ENCODE measurements around the gene SLC25A24. TPM values are rescaled to one million over a fixed set of nuclear protein-coding genes. Genes with fewer than 3 reads are reported as not detected.

Gene SLC25A24
- total RNA-seq, 1 donor from 2014 or later = 72.2 TPM

DNA sequence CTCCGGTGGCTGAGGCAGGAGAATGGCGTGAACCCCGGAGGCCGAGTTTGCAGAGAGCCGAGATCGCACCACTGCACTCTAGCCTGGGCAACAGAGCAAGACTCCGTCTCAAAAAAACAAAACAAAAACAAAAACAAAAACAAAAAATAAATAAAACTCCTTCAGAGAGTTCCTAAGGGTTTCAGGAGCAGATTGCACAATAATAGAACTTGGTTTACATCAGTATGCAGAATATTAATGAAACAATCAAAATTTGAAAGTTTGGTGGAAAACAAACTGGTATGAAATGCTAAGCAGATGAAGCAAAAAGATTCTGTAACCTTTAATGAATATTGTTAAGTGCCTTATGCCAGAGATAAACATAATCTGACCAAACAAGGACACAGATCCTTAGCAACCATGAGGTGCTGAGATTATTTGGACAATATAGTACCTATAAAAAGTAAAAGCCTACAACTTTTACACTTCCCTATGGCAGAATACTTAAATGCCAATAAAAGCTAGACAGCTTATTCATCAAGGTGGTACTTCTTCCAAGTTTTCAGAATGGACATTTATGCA lies 41.2 kb downstream of the SLC25A24 start:
- H3K4me1 ChIP-seq = no peaks in the 10 kb centered on the region
- Mint-ChIP-seq H3K36me3 (peaks cover 28% of the 10 kb centered on the region), H3K27me3 (ENCODE audit: insufficient read depth, low read depth) (no peaks in the 10 kb centered on the region), H3K27ac (no peak overlapping the region), H3K4me3 (no peak overlapping the region), H3K9me3 (peaks cover 4% of the 10 kb centered on the region), H3K4me1 (no peaks in the 10 kb centered on the region)
- DNase-seq (ENCODE audit: low spot score) = no peak
- H3K79me2 ChIP-seq (ENCODE audit: low read depth) = no peaks in the 10 kb centered on the region
- no peaks in the 10 kb centered on the region for H4K20me1 ChIP-seq (ENCODE audit: low read depth)
- peaks cover 20% of the 10 kb centered on the region for H3K36me3 ChIP-seq
- no peaks in the 10 kb centered on the region for H3K27me3 ChIP-seq
- no peak overlapping the region for H3K27ac ChIP-seq
- H3K9me3 ChIP-seq (ENCODE audit: low read depth) = no peaks in the 10 kb centered on the region
- H3K4me2 ChIP-seq = no peak overlapping the region
- no peaks in the 10 kb centered on the region for H3F3A ChIP-seq (ENCODE audit: low read depth)
- H3K9ac ChIP-seq = no peak overlapping the region
- TF ChIP-seq EZH2 (IDR thresholded peaks at IDR 0.05) = no peak
- no peak for TF ChIP-seq CTCF (IDR thresholded peaks at IDR 0.05)
- TF ChIP-seq EZH2phosphoT487 (IDR thresholded peaks at IDR 0.05) = no peak
- no peak overlapping the region for H3K4me3 ChIP-seq
- H2AFZ ChIP-seq (replicated peaks) = no peak overlapping the region

DNA sequence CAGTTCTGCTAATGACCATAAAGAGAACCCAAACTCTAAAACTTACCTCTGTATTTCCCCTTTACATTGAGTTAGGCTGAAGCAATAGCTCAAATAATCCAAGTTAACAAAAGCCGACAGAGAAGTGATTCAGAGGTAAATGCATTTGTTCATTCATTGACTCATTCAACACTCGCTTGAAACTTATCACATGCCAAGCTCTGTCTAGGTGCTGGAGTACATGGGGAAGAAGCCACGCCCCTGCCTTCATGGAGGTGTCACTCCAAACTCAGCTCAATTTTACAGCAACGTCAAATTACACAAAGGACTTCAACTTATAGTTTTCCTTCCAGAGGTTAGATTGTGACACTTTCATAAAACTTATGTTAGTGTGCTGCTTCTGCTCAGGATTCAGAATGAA lies 45.8 kb downstream of the SLC25A24 start:
- Histone ChIP-seq H3K4me2 (no peak overlapping the region), H4K20me1 (ENCODE audit: low read depth) (no peaks in the 10 kb centered on the region), H3K79me2 (ENCODE audit: low read depth) (no peaks in the 10 kb centered on the region), H3K36me3 (peaks cover 14% of the 10 kb centered on the region), H3K9ac (no peak overlapping the region), H3K4me3 (no peak overlapping the region), H3K9me3 (ENCODE audit: low read depth) (no peaks in the 10 kb centered on the region), H3F3A (ENCODE audit: low read depth) (no peaks in the 10 kb centered on the region), H3K4me1 (no peaks in the 10 kb centered on the region), H2AFZ (replicated peaks) (no peak overlapping the region), H3K27me3 (no peaks in the 10 kb centered on the region), H3K27ac (no peak overlapping the region)
- no peak overlapping the region for H3K27ac Mint-ChIP-seq
- H3K4me1 Mint-ChIP-seq = no peaks in the 10 kb centered on the region
- H3K36me3 Mint-ChIP-seq = peaks cover 22% of the 10 kb centered on the region
- DNase-seq (ENCODE audit: low spot score) = no peak
- no peak overlapping the region for H3K4me3 Mint-ChIP-seq
- TF ChIP-seq EZH2phosphoT487 (IDR thresholded peaks at IDR 0.05) (no peak), EZH2 (IDR thresholded peaks at IDR 0.05) (no peak), CTCF (IDR thresholded peaks at IDR 0.05) (no peak)
- H3K9me3 Mint-ChIP-seq = no peaks in the 10 kb centered on the region
- no peaks in the 10 kb centered on the region for H3K27me3 Mint-ChIP-seq (ENCODE audit: insufficient read depth, low read depth)

DNA sequence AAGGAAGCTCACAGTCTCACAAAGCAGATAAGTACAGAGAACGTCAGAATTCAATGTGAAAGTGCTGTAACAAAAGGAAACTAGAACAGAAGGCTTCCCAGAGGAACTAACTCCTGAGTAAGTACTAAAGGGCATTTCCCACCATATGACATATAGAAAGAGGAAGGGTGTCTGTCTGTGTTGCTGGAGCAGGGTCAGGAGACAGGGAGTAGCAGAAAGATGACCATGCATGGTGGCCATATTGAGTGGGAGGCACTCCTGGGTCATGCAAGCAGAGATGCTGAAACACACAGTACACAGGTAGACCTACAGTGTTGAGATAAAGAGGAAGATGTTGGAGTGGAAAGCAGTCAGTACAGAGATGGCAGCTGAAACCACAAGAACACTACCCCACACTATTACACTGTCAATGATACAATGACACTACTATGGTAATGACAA lies 47.3 kb downstream of the SLC25A24 start:
- no peaks in the 10 kb centered on the region for H4K20me1 ChIP-seq (ENCODE audit: low read depth)
- H3K27me3 Mint-ChIP-seq (ENCODE audit: insufficient read depth, low read depth) = no peaks in the 10 kb centered on the region
- no peaks in the 10 kb centered on the region for H3F3A ChIP-seq (ENCODE audit: low read depth)
- H3K9me3 Mint-ChIP-seq = no peaks in the 10 kb centered on the region
- DNase-seq (ENCODE audit: low spot score) = no peak
- H3K36me3 ChIP-seq = peaks cover 14% of the 10 kb centered on the region
- H3K4me2 ChIP-seq = no peak overlapping the region
- no peak overlapping the region for H3K9ac ChIP-seq
- H3K4me3 ChIP-seq = no peak overlapping the region
- H3K9me3 ChIP-seq (ENCODE audit: low read depth) = no peaks in the 10 kb centered on the region
- H2AFZ ChIP-seq (replicated peaks) = no peak overlapping the region
- H3K79me2 ChIP-seq (ENCODE audit: low read depth) = no peaks in the 10 kb centered on the region
- no peak overlapping the region for H3K4me3 Mint-ChIP-seq
- H3K27ac ChIP-seq = no peak overlapping the region
- peaks cover 28% of the 10 kb centered on the region for H3K36me3 Mint-ChIP-seq
- TF ChIP-seq CTCF (IDR thresholded peaks at IDR 0.05) = no peak
- TF ChIP-seq EZH2 (IDR thresholded peaks at IDR 0.05) = no peak
- TF ChIP-seq EZH2phosphoT487 (IDR thresholded peaks at IDR 0.05) = no peak
- no peaks in the 10 kb centered on the region for H3K27me3 ChIP-seq
- no peaks in the 10 kb centered on the region for H3K4me1 Mint-ChIP-seq
- no peak overlapping the region for H3K27ac Mint-ChIP-seq
- no peaks in the 10 kb centered on the region for H3K4me1 ChIP-seq

All from neural progenitor cell (in vitro differentiated cells).